Measurements from ENCODE around the gene CYP4A11.
"Not testable (repeated sequence)": the region's sequence is repeated elsewhere in the genome, so short reads cannot be mapped to it uniquely, and the experiment has no call there.

CYP4A11 gene, protein sequence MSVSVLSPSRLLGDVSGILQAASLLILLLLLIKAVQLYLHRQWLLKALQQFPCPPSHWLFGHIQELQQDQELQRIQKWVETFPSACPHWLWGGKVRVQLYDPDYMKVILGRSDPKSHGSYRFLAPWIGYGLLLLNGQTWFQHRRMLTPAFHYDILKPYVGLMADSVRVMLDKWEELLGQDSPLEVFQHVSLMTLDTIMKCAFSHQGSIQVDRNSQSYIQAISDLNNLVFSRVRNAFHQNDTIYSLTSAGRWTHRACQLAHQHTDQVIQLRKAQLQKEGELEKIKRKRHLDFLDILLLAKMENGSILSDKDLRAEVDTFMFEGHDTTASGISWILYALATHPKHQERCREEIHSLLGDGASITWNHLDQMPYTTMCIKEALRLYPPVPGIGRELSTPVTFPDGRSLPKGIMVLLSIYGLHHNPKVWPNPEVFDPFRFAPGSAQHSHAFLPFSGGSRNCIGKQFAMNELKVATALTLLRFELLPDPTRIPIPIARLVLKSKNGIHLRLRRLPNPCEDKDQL

DNA sequence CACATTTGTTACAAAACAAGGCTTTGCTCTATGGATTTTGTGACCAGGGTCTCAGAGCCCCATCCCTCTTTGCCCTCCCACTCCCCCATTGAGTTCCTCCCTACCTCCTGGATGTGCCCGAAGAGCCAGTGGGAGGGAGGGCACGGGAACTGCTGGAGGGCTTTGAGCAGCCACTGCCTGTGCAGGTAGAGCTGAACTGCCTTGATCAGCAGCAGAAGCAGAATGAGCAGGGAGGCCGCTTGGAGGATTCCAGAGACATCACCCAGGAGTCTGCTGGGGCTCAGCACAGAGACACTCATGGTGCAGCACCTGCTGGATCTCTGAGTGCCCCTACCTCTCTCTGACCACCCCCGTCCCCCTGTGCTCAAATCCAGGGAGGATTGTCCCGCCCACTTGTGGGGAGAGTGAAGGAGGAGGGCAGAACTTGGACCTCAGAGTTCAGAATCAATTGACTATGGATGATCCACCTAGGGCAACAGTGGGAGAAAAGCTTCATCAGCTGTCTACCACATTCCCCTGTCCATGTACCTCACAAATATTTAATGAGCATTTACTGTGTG is at the start of gene CYP4A11:
TSS of gene CYP4A11 (minus strand) at position 342 of the 560 bp plus-strand sequence. CDS start at position 299, 43 bp downstream.
- no peak for DNase-seq (ENCODE audit: low spot score)

DNA sequence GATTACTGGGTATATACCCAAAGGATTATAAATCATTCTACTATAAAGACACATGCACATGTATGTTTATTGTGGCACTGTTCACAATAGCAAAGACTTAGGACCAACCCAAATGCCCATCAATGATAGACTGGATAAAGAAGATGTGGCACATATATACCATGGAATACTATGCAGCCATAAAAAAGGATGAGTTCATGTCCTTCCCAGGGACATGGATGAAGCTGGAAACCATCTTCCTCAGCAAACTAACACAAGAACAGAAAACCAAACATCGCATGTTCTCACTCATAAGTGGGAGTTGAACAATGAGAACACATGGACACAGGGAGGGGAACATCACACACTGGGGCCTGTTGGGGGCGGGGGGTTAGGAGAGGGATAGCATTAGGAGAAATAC is 49.3 kb upstream of the CYP4A11 start:
- DNase-seq (ENCODE audit: low spot score) = not testable (repeated sequence)

DNA sequence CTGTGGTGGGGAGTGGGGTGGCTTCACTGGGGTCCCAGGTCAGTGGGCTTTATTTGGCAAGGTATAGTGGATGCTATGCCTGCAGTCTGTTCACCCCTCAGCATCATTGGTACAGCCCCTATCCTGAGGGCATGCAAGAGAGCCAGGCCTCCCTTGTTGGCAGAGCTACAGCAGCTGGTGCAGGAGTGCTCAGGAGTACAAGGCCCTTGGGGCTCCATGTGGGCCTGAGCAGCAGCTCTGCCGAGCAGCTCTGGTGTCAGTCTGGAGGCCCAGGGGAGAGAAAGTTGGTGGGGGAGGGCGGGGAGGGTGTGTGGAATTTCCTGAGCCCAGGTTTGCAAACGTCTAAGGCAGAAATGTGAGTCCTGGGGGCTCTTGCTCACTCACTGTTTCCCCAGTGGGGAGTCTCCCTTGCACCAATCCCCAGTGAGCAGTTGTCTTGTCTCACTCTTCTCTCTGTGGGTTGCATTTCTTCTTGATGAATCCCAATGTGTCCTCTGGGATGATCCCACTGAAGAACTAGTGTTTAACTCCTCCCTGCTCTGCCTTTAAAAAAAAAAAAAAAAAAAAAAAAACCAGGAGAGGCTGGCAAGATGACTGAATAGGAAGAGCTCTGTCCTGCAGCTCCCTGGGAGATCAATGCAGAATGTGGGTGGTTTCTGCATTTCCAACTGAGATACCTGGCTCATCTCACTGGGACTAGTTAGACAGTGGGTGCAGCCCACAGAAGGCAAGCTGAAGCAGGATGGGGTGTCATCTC is 42.7 kb upstream of the CYP4A11 start:
- no peak for DNase-seq (ENCODE audit: low spot score)

DNA sequence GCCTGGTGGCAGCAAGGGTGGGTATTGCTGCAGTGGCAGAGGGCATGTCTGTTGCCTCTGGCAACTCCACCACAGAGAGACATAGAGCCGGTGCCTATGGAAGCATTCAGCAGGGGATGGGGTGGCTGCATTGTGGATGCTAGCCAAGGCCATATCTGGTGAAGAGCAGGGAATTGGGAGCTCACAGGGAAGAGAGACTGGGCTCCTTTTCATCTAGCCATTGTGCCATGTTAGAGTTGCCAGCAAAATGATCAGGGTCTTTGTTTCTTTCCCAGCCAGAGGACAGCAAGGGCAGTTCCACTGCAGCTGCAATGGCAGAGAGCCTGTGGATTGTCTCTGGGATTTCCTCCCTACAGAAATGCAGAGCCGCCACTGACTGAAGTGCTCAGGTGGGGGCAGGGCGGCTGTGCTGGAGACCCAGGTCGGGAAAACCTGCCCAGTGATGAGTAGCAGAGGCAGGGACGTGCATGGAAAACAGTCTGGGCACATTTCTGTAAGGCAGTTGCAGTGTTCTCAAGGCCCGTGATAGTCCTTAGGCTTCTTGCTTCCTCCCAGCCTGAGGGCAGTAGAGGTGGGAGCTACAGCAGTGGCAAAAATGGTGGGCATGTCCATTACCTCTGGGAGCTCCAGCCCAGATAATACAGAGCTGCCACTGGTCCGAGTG is 42.0 kb upstream of the CYP4A11 start:
- DNase-seq (ENCODE audit: low spot score) = no peak

DNA sequence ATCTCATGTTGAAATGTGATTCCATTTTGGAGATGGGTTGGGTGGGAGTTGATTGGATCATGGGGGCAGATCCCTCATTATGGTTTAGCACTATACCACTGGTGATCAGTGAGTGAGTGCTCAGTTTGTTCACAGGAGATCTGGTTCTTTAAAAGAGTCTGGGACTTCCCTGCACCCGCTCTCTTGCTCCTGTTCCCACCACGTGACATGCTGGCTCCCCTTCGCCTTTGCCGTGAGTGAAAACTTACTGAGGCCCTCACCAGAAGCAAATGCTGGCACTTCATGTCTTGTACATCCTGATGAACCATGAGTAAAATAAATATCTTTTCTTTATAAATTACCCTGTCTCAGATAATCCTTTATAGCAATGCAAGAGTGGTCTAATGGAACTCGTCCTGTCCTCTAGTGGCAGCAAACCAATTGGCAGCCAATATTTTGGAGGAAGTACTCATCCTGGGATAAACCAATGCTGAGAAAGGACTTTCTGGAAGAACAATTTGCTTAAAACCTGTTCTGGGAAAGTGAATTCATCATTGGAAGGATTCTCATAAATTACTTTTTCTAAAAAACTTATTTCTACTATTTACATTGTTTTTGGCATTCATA is 27.8 kb upstream of the CYP4A11 start:
- DNase-seq (ENCODE audit: low spot score) = no peak

DNA sequence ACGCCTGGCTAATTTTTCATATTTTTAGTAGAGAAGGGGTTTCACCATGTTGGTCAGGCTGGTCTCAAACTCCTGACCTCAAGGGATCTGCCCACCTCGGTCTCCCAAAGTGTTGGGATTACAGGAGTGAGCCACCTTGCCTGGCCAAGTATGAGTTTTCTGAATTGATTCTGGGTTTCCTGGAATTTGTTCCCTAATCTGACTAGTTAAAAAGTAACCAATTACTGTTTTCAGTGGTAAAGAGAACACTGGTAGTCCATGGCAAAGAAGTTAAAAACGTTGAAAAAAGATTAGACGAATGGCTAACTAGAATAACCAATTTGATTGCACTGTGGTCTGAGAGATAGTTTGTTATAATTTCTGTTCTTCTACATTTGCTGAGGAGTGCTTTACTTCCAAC is 21.0 kb upstream of the CYP4A11 start:
- not testable (repeated sequence) for DNase-seq (ENCODE audit: low spot score)

DNA sequence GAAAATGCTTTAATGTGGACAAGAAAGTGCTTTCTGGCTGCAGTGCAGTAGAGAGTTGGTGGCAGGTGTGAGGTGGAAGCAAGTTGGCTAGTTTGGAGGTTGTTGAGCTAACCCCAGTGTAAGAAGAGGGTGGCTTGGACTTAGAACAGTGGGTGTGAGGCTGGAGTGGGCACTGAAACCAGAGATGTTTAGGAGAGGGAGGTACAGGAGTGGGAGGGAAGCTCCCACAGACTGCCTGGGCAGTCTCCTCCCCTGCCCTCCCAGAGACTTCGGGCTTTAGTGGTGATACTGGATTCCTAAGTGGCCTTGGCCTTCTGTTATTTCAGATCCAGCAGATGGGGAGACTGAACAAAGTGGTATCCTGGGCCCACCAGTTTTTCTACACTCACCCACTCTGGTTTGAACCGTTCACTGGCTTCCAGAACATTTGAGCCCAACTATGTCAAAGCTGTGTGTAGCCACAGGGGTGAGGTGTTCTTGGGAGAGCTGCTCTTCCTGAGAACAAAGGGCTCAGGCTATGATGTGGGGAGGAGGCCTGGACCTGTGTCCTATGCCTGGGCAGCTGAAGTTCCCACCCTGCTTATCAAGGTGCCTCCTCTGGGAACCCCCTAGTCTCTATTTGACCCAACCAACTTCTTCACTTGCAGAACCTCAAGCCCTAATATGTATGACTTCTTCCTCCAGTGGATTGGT is 19.9 kb upstream of the CYP4A11 start:
- no peak for DNase-seq (ENCODE audit: low spot score)

DNA sequence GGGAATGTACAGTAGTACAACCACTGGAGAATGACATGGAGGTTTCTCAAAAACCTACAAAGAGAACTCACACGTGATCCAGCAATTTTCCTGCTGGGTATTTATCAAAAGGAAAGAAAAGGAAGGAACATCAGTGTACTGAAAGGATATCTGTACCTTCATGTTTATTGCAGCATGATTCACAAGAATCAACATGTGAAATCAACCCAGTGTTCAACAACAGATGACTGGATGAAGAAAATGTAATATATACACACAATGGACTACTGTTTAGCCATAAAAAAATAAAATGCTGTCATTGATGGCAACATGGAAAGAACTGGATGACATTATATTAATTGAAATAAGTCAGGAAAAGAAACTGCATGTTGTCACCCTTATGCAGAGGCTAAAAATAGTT is 19.0 kb upstream of the CYP4A11 start:
- no peak for DNase-seq (ENCODE audit: low spot score)

DNA sequence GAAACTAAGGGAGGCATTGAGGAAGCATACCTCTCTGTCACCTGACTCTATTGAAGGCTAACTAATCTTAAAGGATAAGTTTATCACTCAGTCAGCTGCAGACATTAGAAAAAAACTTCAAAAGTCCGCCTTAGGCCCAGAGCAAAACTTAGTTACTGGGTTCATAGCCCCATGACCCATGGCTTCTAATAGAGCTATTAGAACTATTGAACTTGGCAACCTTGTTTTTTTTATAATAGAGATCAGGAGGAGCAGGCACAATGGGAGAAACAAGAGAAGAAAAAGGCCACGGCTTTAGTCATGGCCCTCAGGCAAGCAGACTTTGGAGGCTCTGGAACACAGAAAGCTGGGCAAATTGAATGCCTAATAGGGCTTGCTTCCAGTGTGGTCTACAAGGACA is 13.8 kb upstream of the CYP4A11 start:
- not testable (repeated sequence) for DNase-seq (ENCODE audit: low spot score)

DNA sequence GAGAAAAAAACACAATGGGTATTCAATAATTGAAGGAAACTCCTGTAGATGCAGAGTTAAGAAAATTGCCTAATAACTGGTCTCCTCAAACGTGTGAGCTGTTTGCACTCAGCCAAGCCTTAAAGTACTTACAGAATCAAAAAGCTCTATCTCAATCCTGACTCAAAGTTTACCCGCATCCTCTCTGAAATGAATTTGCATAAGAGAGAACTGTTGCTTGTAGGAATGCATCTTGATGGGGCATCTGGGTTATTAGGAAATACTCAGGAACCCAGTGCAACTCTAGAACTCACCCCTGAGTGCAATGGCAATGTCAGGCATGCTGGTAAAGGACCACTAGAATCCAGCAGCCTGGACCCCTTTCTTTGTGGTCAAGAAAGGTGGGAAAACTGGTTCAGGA is 12.6 kb upstream of the CYP4A11 start:
- not testable (repeated sequence) for DNase-seq (ENCODE audit: low spot score)

DNA sequence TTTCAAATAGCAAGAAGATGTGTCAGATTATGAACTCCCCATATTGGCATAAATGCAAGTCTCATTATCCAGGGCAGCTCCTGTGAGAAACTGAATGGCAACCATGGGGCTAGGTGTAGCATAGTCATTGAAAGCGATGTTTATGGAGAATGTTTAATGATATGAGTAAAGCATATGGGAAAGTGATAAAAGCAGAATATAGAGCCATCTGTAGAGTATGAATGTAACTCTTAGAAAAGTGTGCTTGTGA is 8.1 kb upstream of the CYP4A11 start:
- not testable (repeated sequence) for DNase-seq (ENCODE audit: low spot score)

DNA sequence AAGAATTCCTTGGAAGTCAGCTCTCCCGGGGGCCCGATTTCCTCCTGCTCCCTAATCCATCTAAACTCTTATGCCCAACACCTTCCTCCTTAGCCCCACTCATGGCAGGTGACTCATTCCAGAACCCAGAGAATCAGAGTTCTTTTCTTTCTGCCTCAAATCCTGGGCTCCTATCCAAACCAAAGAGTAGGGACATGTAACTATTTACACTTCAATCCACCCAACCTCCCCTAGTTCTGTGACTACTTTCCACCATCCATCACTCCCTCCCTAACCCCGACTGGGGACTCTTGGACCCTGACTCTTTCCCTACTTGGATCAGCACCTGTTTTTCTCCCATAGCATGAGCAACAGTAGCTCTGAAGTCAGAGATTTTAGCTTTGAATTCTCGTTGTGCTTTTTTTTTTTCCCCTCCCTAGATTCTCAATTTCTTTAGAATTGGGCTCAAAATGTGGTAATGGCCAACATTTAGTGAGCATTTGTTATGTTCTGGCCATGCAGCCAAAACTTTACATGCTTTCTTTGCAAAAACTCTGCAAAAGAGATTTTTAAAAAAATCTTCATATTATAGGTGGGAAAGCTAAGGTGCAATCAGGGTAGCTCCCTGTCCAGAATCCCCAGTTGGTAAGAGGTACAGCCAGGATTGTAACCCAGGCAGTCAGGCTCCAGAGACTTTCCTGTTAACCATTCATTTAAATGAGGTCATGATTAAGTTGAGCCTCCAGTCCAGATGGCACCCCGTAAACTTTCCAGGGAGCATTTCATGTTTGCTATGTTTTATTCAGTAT is 7.5 kb upstream of the CYP4A11 start:
- DNase-seq (ENCODE audit: low spot score) = no peak

DNA sequence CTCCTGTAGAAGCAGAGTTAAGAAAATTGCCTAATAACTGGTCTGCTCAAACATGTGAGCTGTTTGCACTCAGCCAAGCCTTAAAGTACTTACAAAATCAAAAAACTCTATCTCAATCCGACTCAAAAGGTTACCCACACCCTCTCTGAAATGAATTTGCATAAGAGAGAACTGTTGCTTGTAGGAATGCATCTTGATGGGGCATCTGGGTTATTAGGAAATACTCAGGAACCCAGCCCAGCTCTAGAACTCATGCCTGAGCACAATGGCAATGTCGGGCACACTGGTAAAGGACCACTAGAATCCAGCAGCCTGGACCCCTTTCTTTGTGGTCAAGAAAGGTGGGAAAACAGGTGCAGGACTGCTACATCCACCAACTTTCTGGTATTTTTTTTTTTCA is 6.4 kb upstream of the CYP4A11 start:
- not testable (repeated sequence) for DNase-seq (ENCODE audit: low spot score)

DNA sequence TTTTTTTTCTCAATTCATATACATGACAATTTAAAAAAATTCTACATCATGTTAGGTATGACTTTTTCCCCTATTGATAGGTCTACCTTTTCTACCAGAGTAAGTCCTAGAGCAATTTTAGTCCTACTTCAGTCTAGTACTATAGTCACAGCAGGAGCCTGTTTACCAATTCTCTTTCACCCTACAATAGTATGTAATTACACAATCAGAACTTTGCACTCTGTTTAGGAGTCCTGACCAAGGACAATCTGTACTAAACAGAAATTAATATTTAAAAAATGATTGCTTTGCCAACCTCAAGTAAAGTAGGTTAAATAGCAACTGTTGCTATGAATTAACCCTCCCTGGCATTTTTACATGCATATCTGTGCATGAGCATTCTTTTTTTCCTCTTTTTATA is 810 bp upstream of the CYP4A11 start:
- DNase-seq (ENCODE audit: low spot score) = no peak

DNA sequence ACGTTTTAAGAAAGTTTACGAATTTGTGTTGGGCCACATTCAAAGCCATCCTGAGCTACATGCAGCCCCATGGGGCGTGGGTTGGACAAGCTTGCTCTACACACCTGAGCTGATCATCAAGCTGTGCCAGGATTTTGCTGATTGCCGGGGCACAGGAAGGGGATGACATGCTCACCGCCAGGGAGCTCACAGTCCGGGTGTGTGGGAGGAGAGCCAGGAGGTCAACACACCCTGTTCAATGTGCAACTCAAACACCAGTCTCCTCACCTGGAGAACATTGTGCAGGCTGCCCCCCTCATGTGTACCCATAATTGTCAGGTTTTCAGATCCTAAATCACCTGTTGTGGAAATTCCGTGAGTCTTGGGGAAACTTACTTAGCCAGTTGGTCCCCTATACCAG is 969 bp downstream of the CYP4A11 start:
- DNase-seq (ENCODE audit: low spot score) = no peak

DNA sequence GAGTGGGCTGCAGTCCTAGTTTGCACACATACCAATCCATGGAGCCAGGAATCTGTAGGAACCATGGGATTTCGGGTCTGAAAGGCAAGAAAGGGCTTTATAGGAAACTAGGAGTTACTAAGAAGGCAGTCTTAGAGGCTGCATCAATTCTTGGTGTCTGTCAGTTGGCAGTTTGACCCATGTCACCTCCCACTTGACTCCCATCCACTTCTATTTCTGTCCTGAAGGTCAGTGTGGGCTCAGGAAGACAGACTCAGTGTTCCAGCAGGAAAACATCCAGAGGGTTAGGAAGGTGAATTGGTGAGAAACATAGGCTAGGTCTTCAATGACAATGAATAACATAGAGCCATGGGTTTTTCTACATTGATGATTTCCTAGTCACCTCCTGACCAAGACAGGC is 4.0 kb downstream of the CYP4A11 start:
- no peak for DNase-seq (ENCODE audit: low spot score)

DNA sequence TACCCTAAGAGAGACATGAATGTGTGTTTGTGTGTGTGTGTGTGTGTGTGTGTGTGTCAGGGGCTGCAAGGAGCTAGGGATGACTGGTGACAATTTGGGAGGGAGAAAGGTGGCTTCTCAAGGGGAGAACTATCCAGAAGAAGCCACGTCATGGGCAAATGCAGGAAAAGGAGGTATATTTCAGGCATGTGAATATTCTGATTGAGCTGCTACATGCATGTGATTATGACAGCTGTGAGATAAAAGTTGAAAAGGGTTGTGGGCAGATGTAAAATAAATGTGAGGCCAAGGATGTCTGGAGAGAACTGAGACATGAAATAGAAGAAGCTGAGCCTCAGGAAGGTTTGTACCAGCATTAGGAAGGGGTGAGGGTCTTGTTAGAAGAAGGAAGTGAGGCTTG is 4.5 kb downstream of the CYP4A11 start:
- no peak for DNase-seq (ENCODE audit: low spot score)

DNA sequence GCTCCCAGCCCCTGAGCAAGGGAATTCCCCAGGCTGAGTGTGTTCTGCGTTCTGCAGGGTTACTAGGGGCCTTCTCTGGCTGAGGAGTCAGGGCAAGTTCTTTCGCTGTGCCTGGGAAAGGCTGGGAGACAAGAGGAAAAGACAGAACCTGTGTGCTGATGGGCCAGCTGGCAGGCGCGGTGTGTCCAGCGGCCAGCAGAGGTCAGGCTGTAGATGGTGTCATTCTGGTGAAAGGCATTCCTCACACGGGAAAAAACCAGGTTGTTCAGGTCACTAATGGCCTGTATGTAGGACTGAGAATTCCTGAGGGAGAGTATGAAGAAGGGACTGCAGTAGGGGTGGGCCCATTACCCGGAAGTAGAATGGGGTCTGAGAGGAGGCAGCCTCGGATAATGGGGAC is 6.4 kb downstream of the CYP4A11 start:
- peak; percentile 3 for DNase-seq (ENCODE audit: low spot score)

DNA sequence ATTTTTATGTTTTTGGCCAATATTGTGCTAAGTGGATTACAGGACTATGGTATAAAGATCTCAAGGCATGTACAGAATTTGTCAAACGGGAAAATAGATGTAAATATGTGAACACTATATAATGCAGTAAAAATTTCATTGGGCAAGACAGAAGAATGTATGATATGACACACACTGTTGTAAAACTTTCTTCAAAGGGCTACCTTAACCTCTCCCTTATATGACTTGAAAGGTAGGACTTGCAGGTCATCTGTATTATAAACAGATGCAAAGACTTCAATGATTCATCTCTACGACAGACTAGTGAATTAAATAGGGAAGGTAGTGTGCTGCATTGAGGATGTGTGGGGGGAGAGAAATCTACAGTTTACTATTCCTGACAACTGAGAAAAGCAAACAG is 9.3 kb downstream of the CYP4A11 start:
- DNase-seq (ENCODE audit: low spot score) = not testable (repeated sequence)

DNA sequence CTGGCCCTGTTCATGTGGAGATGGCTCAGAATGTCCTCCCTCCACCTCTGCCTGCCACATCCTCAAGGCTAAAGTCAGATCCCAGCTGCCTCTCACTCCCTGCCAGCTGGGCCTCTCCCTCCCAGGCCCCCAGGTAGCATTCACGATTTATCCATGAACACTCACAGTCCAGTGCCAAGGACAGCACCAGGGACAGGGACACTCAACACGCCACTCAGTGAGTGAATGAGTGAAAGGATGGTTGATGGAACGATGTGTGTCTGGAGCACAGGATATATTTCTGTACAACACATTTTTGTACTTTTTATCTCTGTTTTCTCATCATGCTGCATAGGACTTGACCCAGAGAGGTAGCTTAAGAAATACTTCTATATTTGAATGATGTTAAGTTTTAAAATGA is 10.1 kb downstream of the CYP4A11 start:
- no peak for DNase-seq (ENCODE audit: low spot score)

All from HuH-7.5 (cell line).